HepG2 (cell line): ENCODE data around the gene RAP2A. TPM values are rescaled to one million over a fixed set of nuclear protein-coding genes. Genes with fewer than 3 reads are reported as not detected.
A peak's percentile ranks its signal among the peaks of the same experiment; 100 is the strongest.

Experiments
- ATAC-seq: fragments of 200-7000 bp; cut with Tn5 transposase; 3 replicates; pipeline ENCODE4 v1.9.1; 2020; ENCODE audit warnings: mild to moderate bottlenecking, moderate library complexity
- BruUV-seq: library from RNA; stranded (reverse); fragments of 400-500 nt; replicated peaks from 2 replicates; lab custom pipeline; 2021; lab: Mats Ljungman, UMichigan
- CTCF ChIA-PET: fragments of 300-600 bp; formaldehyde crosslinking; extraction: SDS; loops from one replicate; lab custom pipeline; 2021; ENCODE audit warnings: low total read pairs, inconsistent platforms, low intra/inter-chr PET ratio; lab: Yijun Ruan, JAX
- POLR2A ChIA-PET: fragments of 350-600 bp; sonication (Branson Sonifier 250); formaldehyde crosslinking; loops from one replicate; lab custom pipeline; 2020; ENCODE audit warnings: antibody characterized with exemption, inconsistent platforms; lab: Yijun Ruan, JAX
- DNase-seq: peaks from one replicate; pipeline ENCODE4 v3.0.0-alpha.2; 2015; ENCODE audit warnings: low spot score
- FAIRE-seq: peaks from 3 replicates; lab custom pipeline; 2011; peaks lifted over from hg19 to GRCh38; lab: Jason Lieb, UNC
- H2AFZ ChIP-seq: one replicate; pipeline ENCODE4 v1.6.1; 2011; ENCODE audit warnings: low read length, inconsistent platforms
- H3K27ac ChIP-seq: fragments of 300-600 bp; 3 replicates; pipeline ENCODE4 v1.8.0; 2011; ENCODE audit warnings: mixed run types, mild to moderate bottlenecking, mixed read lengths, low read length, inconsistent platforms; ENCODE audit not compliant: insufficient read depth; ENCODE audit errors: extremely low read length
- H3K27me3 ChIP-seq, 2 experiments: fragments of 200-600 bp in 1 of 2; 2 replicates in 1 of 2; 3 replicates in 1 of 2; pipeline versions ENCODE4 v1.6.0 to v1.8.0; 2011; ENCODE audit warnings: low read length in 2 of 2, mild to moderate bottlenecking in 2 of 2, moderate library complexity in 2 of 2, inconsistent platforms in 1 of 2; ENCODE audit not compliant: insufficient read depth in 2 of 2, control insufficient read depth in 1 of 2
- H3K36me3 ChIP-seq, 2 experiments: fragments of 200-600 bp in 1 of 2; replicated peaks in 1 of 2; 2 replicates in 1 of 2; 3 replicates in 1 of 2; pipeline versions ENCODE4 v1.5.1 to v1.8.0; 2011; ENCODE audit warnings: low read length in 2 of 2, inconsistent platforms in 1 of 2; ENCODE audit not compliant: insufficient read depth in 2 of 2, control insufficient read depth in 1 of 2
- H3K4me1 ChIP-seq: 2 replicates; pipeline ENCODE4 v1.5.1; 2012; ENCODE audit warnings: low read length, inconsistent platforms; ENCODE audit not compliant: insufficient read depth
- H3K4me2 ChIP-seq: 2 replicates; pipeline ENCODE4 v1.6.0; 2011; ENCODE audit warnings: low read depth, low read length, inconsistent platforms
- H3K4me3 ChIP-seq, 3 experiments: fragments of 200-600 bp in 1 of 3; sonication (generic), shearing (Covaris generic) in 1 of 3; replicated peaks in 1 of 3; 2 replicates each; pipeline ENCODE4 v1.5.1; 2011 to 2016; ENCODE audit warnings: low read length in 3 of 3, inconsistent platforms in 2 of 3, low read depth in 2 of 3, mild to moderate bottlenecking in 2 of 3, control low read depth in 1 of 3, mixed read lengths in 1 of 3; ENCODE audit not compliant: insufficient read depth in 1 of 3
- H3K79me2 ChIP-seq: one replicate; pipeline ENCODE4 v1.6.1; 2011; ENCODE audit warnings: low read length, inconsistent platforms; ENCODE audit not compliant: insufficient read depth
- H3K9ac ChIP-seq: 2 replicates; pipeline ENCODE4 v1.6.0; 2011; ENCODE audit warnings: mild to moderate bottlenecking, low read depth, low read length, inconsistent platforms; ENCODE audit not compliant: insufficient read depth
- H3K9me3 ChIP-seq: 2 replicates; pipeline ENCODE4 v1.5.1; 2012; ENCODE audit warnings: mild to moderate bottlenecking, low read length
- H4K20me1 ChIP-seq: 2 replicates; pipeline ENCODE4 v1.6.0; 2011; ENCODE audit warnings: inconsistent platforms, mild to moderate bottlenecking, low read length, moderate library complexity; ENCODE audit not compliant: insufficient read depth
- CREB3 ChIP-seq: sonication (generic); formaldehyde crosslinking; IDR thresholded peaks from 2 replicates; pipeline ENCODE4 v1.5.0; 2020; ENCODE audit warnings: missing genetic modification reagents
- RBM22 ChIP-seq: fragments of 200-400 bp; formaldehyde crosslinking; optimal IDR thresholded peaks from 2 replicates; pipeline ENCODE3; 2017; ENCODE audit warnings: mild to moderate bottlenecking, low read length, moderate library complexity
- SALL2 ChIP-seq: sonication (generic); formaldehyde crosslinking; IDR thresholded peaks from 2 replicates; pipeline ENCODE4 v1.8.1; 2023; ENCODE audit warnings: mild to moderate bottlenecking, missing genetic modification reagents, inconsistent platforms
- WGBS: methylation state at CpG from one replicate; pipeline ENCODE4 v1.1.6; 2017; ENCODE audit warnings: low lambda C conversion rate; 5-methylcytosine and 5-hydroxymethylcytosine counted together
- in situ Hi-C: cut with HindIII; loops from 2 replicates; pipeline ENCODE4 v1.10.0; 2017; ENCODE audit warnings: low pct_unique_long_range_greater_than_20kb; ENCODE audit not compliant: extremely low pct_ligation_motif_present
- intact Hi-C: fragments of 100-400 bp; cut with micrococcal nuclease; formaldehyde crosslinking; loops from one replicate; pipeline ENCODE4 v1.10.0; 2022; ENCODE audit not compliant: unreplicated experiment
- polyA plus RNA-seq, 8 experiments: library from polyadenylated mRNA; depleted of rRNA in 3 of 8; stranded (reverse) in 7 of 8; unstranded in 1 of 8; fragments of >200 nt; fragmentation: Illumina TruSeq in 4 of 8; extraction: Trizol in 4 of 8; gene quantifications; 2 replicates each; pipeline versions ENCODE4 v1.2.1 to v1.2.3, GENCODE V29; 2011 to 2016; ENCODE audit warnings: low read depth in 4 of 8, missing spikeins in 1 of 8, mixed read lengths in 1 of 8; ENCODE audit not compliant: insufficient read depth in 1 of 8
- total RNA-seq, 5 experiments: library from RNA; depleted of rRNA; stranded (reverse); fragments of >200 nt; fragmentation: Illumina TruSeq; extraction: Trizol; gene quantifications; 2 replicates each; pipeline ENCODE4 v1.2.3, GENCODE V29; 2016; ENCODE audit warnings: low read depth in 1 of 5

RAP2A gene
- total and polyA plus RNA-seq, 2 of the 13 experiments (the other 11 are each of a cell fraction or from before 2014, with no cell fraction given) = 9.9 to 23.1 TPM

DNA sequence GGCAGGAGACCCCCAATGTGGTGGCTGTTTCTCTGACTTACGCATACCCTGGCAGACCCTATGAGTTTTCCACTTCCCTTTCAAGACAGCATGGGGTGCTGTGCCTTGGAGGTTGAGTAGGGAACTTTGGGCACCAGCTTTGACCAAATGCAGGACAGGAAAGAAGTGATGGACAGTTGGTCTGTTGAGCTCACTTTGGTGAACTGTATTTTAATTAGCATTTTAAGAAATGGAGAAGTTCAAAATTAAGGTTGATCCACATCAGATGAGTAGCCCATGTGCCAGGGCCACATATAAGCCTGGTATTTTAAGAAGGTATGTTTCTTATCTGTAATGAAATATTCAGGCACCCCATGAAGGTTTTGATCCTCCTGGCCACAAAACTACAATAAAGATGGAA lies 46.1 kb upstream of the RAP2A start:
- no peak overlapping the region for H2AFZ ChIP-seq
- peaks cover 13 to 68% of the 10 kb centered on the region in 2 experiments for H3K36me3 ChIP-seq
- FAIRE-seq = no peak
- ATAC-seq = no peak
- H3K27ac ChIP-seq = no peak overlapping the region
- DNase-seq = no peak
- H3K4me1 ChIP-seq = no peaks in the 10 kb centered on the region
- 92% methylated on average over 1 of the region's 1 CpG for WGBS
- H3K9me3 ChIP-seq = no peaks in the 10 kb centered on the region
- intact Hi-C loops = no loop called here
- CTCF ChIA-PET = no interaction called here
- no peak overlapping the region for H3K4me2 ChIP-seq
- H3K27me3 ChIP-seq = no peaks in the 10 kb centered on the region
- H3K4me3 ChIP-seq = no peak overlapping the region
- POLR2A ChIA-PET = no interaction called here
- H4K20me1 ChIP-seq = peaks cover 7% of the 10 kb centered on the region; the same call in 1 of the 2 replicates
- H3K9ac ChIP-seq = no peak overlapping the region
- TF ChIP-seq SALL2 (CRISPR knock-in tag) (no peak), RBM22 (peak; percentile 48)
- in situ Hi-C loops = no loop called here
- H3K79me2 ChIP-seq = no peaks in the 10 kb centered on the region
- BruUV-seq = no TSS peak

- CTCF ChIA-PET = no interaction called here
- BruUV-seq = no TSS peak
- H3K27me3 ChIP-seq = no peaks in the 10 kb centered on the region
- TF ChIP-seq CREB3 (CRISPR knock-in tag) (no peak), RBM22 (peak; percentile 73)
- POLR2A ChIA-PET = no interaction called here
- 93% methylated on average over 3 of the region's 3 CpGs for WGBS
- H3K36me3 ChIP-seq = peaks cover 13 to 66% of the 10 kb centered on the region in 2 experiments
- no peak overlapping the region for H2AFZ ChIP-seq
- FAIRE-seq = no peak
- intact Hi-C loops = no loop called here
- no peak overlapping the region for H3K27ac ChIP-seq
- H3K4me3 ChIP-seq = no peak overlapping the region
- in situ Hi-C loops = no loop called here
- no peak for DNase-seq
- H4K20me1 ChIP-seq = peaks cover 7% of the 10 kb centered on the region; the same call in 1 of the 2 replicates
- H3K4me1 ChIP-seq = no peaks in the 10 kb centered on the region
- no peak overlapping the region for H3K4me2 ChIP-seq
- no peaks in the 10 kb centered on the region for H3K9me3 ChIP-seq
- ATAC-seq = no peak
- no peaks in the 10 kb centered on the region for H3K79me2 ChIP-seq
- no peak overlapping the region for H3K9ac ChIP-seq
These were observed 45.6 kb upstream of the RAP2A start for GRCh38 chr13:97388373-97388772.
